AG20443 (cell line): ENCODE results near the gene ANKRD11.
A peak's percentile ranks its signal among the peaks of the same experiment; 100 is the strongest.

Experiments used
- DNase-seq: peaks from one replicate; pipeline ENCODE4 v3.0.0; 2012; ENCODE audit warnings: low spot score, mixed read lengths

ANKRD11 gene

GRCh38 chr16:89381788-89382187, 108.6 kb downstream of the ANKRD11 start:
- DNase-seq: no peak

GRCh38 chr16:89380681-89381080, 109.7 kb downstream of the ANKRD11 start:
- DNase-seq: no peak

GRCh38 chr16:89378947-89379771, 111.2 kb downstream of the ANKRD11 start:
- DNase-seq: peak; percentile 52

GRCh38 chr16:89377453-89377848, 112.9 kb downstream of the ANKRD11 start:
- no peak for DNase-seq

GRCh38 chr16:89376812-89377452, 113.4 kb downstream of the ANKRD11 start:
- no peak for DNase-seq

GRCh38 chr16:89375686-89376085, 114.7 kb downstream of the ANKRD11 start:
- DNase-seq: no peak

- no peak for DNase-seq
These were observed 115.3 kb downstream of the ANKRD11 start for GRCh38 chr16:89375021-89375420.

GRCh38 chr16:89374393-89374960, 115.9 kb downstream of the ANKRD11 start:
- no peak for DNase-seq

GRCh38 chr16:89373355-89374110, 116.8 kb downstream of the ANKRD11 start:
- DNase-seq: no peak

GRCh38 chr16:89371968-89372634, 118.3 kb downstream of the ANKRD11 start:
- DNase-seq: no peak

- no peak for DNase-seq
These were observed 119.0 kb downstream of the ANKRD11 start for GRCh38 chr16:89371386-89371785.

- DNase-seq: no peak
These were observed 119.8 kb downstream of the ANKRD11 start for GRCh38 chr16:89370601-89371000.

- DNase-seq: peak; percentile 77
These were observed 120.3 kb downstream of the ANKRD11 start for GRCh38 chr16:89370081-89370511.

- DNase-seq: no peak
These were observed 121.0 kb downstream of the ANKRD11 start for GRCh38 chr16:89369266-89369895.

GRCh38 chr16:89368604-89369249, 121.6 kb downstream of the ANKRD11 start:
- no peak for DNase-seq

- DNase-seq: no peak
These were observed 122.8 kb downstream of the ANKRD11 start for GRCh38 chr16:89367538-89367915.

- DNase-seq: no peak
These were observed 123.5 kb downstream of the ANKRD11 start for GRCh38 chr16:89366561-89367537.

- DNase-seq: no peak
These were observed 124.4 kb downstream of the ANKRD11 start for GRCh38 chr16:89365996-89366395.

GRCh38 chr16:89365044-89365467, 125.3 kb downstream of the ANKRD11 start:
- DNase-seq: peak; percentile 61

- peak; percentile 43 for DNase-seq
These were observed 125.8 kb downstream of the ANKRD11 start for GRCh38 chr16:89364606-89365005.
